K562 (cell line): ENCODE results near the gene DYTN. TPM values are rescaled to one million over a fixed set of nuclear protein-coding genes. Genes with fewer than 3 reads are reported as not detected.

Experiments used
- CHD4 ChIP-seq: fragments of 200-600 bp; sonication (generic); IDR thresholded peaks from 3 replicates; pipeline ENCODE4 v1.6.1; 2012; ENCODE audit warnings: low read depth, mild to moderate bottlenecking, mixed read lengths, low read length, inconsistent platforms; ENCODE audit not compliant: insufficient read depth, insufficient replicate concordance, poor library complexity, severe bottlenecking
- GATAD2A ChIP-seq: fragments of 450-650 bp; IDR thresholded peaks from 2 replicates; pipeline ENCODE4 v1.6.1; 2017
- HEY1 ChIP-seq: fragments of 250-450 bp; sonication (Bioruptor Pico); IDR thresholded peaks from 2 replicates; pipeline ENCODE4 v1.5.0; 2020; ENCODE audit warnings: mild to moderate bottlenecking, moderate library complexity, borderline replicate concordance
- NFATC3 ChIP-seq: fragments of 450-650 bp; IDR thresholded peaks from 2 replicates; pipeline ENCODE4 v1.6.1; 2017; ENCODE audit warnings: mild to moderate bottlenecking
- PHF8 ChIP-seq: fragments of 200-600 bp; sonication (generic); IDR thresholded peaks from 2 replicates; pipeline ENCODE4 v1.6.1; 2012; ENCODE audit warnings: mixed run types, mild to moderate bottlenecking, inconsistent platforms, low read length, moderate library complexity, borderline replicate concordance
- RBBP5 ChIP-seq: fragments of 200-600 bp; sonication (generic); IDR thresholded peaks from 2 replicates; pipeline ENCODE4 v1.6.1; 2012; ENCODE audit warnings: borderline replicate concordance, mild to moderate bottlenecking, low read length, control low read depth, inconsistent platforms; ENCODE audit not compliant: insufficient read depth, poor library complexity, severe bottlenecking
- SFPQ ChIP-seq: fragments of 200-400 bp; formaldehyde crosslinking; IDR thresholded peaks from 2 replicates; pipeline ENCODE4 v1.6.1; 2017; ENCODE audit warnings: mild to moderate bottlenecking, low read depth, low read length, moderate library complexity
- SREBF2 ChIP-seq: sonication (generic); formaldehyde crosslinking; IDR thresholded peaks from 2 replicates; pipeline ENCODE4 v1.4.0; 2020; ENCODE audit warnings: mild to moderate bottlenecking, missing genetic modification reagents
- SRSF7 ChIP-seq: fragments of 200-400 bp; formaldehyde crosslinking; optimal IDR thresholded peaks from 2 replicates; pipeline ENCODE3; 2017; ENCODE audit warnings: mild to moderate bottlenecking, low read depth, low read length
- TSHZ1 ChIP-seq: fragments of 250-450 bp; sonication (Bioruptor Pico); IDR thresholded peaks from 2 replicates; pipeline ENCODE4 v1.4.0; 2020; ENCODE audit warnings: mild to moderate bottlenecking, moderate library complexity
- polyA plus RNA-seq, 8 experiments: library from polyadenylated mRNA; depleted of rRNA in 4 of 8; stranded (reverse) in 5 of 8; unstranded in 3 of 8; fragments of >200 nt; fragmentation: Nextera tagmentation in 2 of 8; fragmentation: Illumina TruSeq in 1 of 8; extraction: Ambion mirVana in 2 of 8; extraction: Trizol in 1 of 8; gene quantifications; 2 replicates each; pipeline versions ENCODE4 v1.2.1 to v1.2.3, GENCODE V29; 2011 to 2014; ENCODE audit warnings: inconsistent platforms in 1 of 8, missing spikeins in 1 of 8
- total RNA-seq, 7 experiments: library from RNA; depleted of rRNA in 6 of 7; stranded (reverse); fragments of >200 nt in 6 of 7; fragmentation: Illumina TruSeq in 2 of 7; extraction: Trizol in 2 of 7; gene quantifications; 2 replicates each; pipeline versions ENCODE4 v1.2.1 to v1.2.3, GENCODE V29; 2011 to 2021; ENCODE audit warnings: low replicate concordance in 1 of 7

Gene DYTN
- total and polyA plus RNA-seq, 9 of the 15 experiments (the other 6 are each of a cell fraction or from before 2014, with no cell fraction given): not detected

- TF ChIP-seq GATAD2A (no peak), HEY1 (no peak), SRSF7 (no peak), SREBF2 (CRISPR knock-in tag) (no peak), PHF8 (no peak), NFATC3 (no peak), RBBP5 (no peak), TSHZ1 (CRISPR knock-in tag) (no peak), SFPQ (no peak), CHD4 (no peak)
These were observed 9.1 kb upstream of the DYTN start (continued) for GRCh38 chr2:206727287-206727686.
